Measurements from ENCODE around the gene UTP3.

- TF ChIP-seq CTCF (IDR thresholded peaks at IDR 0.05) (no peak), POLR2A (IDR thresholded peaks at IDR 0.05) (no peak)
Observed at GRCh38 chr4:70734168-70734954, 46.0 kb downstream of the UTP3 start.
